ENCODE measurements around the gene CLDN14.

DNA sequence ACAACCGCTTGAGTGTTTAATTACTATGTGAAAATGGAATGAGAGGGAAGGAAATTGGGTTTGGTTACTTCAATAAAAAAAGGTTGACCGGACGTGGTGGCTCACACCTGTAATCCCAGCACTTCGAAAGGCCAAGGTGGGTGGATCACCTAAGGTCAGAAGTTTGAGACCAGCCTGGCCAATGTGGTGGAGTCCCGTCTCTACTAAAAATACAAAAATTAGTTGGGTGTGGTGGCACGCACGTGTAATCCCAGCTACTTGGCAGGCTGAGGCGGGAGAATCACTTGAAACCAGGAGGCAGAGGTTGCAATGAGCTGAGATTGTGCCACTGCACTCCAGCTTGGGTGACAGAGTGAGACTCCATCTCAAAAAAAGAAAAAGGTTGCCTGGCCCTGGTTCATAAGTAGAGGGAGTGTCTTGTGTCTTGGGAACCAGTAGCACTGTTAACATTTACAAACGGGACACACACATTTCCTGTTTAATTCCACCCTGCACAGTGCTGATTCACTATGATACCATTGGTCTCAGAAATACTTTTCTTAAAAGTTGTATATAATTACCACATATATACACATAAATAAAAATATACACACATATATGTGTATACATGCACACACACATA is 27.6 kb upstream of the CLDN14 start:
- TF ChIP-seq POLR2A (IDR thresholded peaks at IDR 0.05) = no peak
- no peak for TF ChIP-seq CTCF (IDR thresholded peaks at IDR 0.05)
